ENCODE results near the gene RAB13. TPM values are rescaled to one million over a fixed set of nuclear protein-coding genes. Genes with fewer than 3 reads are reported as not detected.

RAB13 gene
- total and polyA plus RNA-seq, 2 of the 13 experiments (the other 11 are each of a cell fraction or from before 2014, with no cell fraction given): 15.9 to 24.7 TPM

- TF ChIP-seq THAP9 (CRISPR knock-in tag; IDR thresholded peaks at IDR 0.05; ENCODE audit: borderline replicate concordance) (0 out of 2 replicates have a peak, but pooled peaks have one; percentile 21), NCOA2 (CRISPR knock-in tag; IDR thresholded peaks at IDR 0.05) (peak; percentile 37; the same call in 1 of the 2 replicates), AGO1 (IDR thresholded peaks at IDR 0.05; ENCODE audit: low read depth, low read length, poor library complexity, severe bottlenecking) (peak; percentile 66), ZBTB7A (CRISPR knock-in tag; IDR thresholded peaks at IDR 0.05) (0 out of 2 replicates have a peak, but pooled peaks have one; percentile 19), ZNF205 (CRISPR knock-in tag; IDR thresholded peaks at IDR 0.05) (0 out of 2 replicates have a peak, but pooled peaks have one; percentile 42), PRPF4 (IDR thresholded peaks at IDR 0.05; ENCODE audit: low read depth, low read length, poor library complexity, severe bottlenecking) (no peak), THAP11 (CRISPR knock-in tag; IDR thresholded peaks at IDR 0.05) (peak; percentile 87), KDM2A (CRISPR knock-in tag; IDR thresholded peaks at IDR 0.05; ENCODE audit: borderline replicate concordance, low read depth) (peak; percentile 92), KLF6 (CRISPR knock-in tag; IDR thresholded peaks at IDR 0.05) (no peak), EP300 (IDR thresholded peaks at IDR 0.05; ENCODE audit: low read depth in 2 of 2, low read length in 2 of 2) (0 out of 4 replicates have a peak, but pooled peaks of 1 of the 2 experiments have one; percentile 31), EP300 (CRISPR knock-in tag; IDR thresholded peaks at IDR 0.05; ENCODE audit: borderline replicate concordance) (no peak), ARID2 (CRISPR knock-in tag; IDR thresholded peaks at IDR 0.05; ENCODE audit: borderline replicate concordance) (no peak), ZNF547 (CRISPR knock-in tag; IDR thresholded peaks at IDR 0.05) (no peak; the same call in 1 of the 2 replicates), ZNF670 (CRISPR knock-in tag; IDR thresholded peaks at IDR 0.05; ENCODE audit: borderline replicate concordance) (0 out of 2 replicates have a peak, but pooled peaks have one; percentile 51), REL (CRISPR knock-in tag; conservative IDR thresholded peaks at IDR 0.05) (0 out of 2 replicates have a peak, but pooled peaks have one; percentile 24), ZNF121 (CRISPR knock-in tag; IDR thresholded peaks at IDR 0.05) (0 out of 2 replicates have a peak, but pooled peaks have one; percentile 38), ZSCAN30 (CRISPR knock-in tag; IDR thresholded peaks at IDR 0.05) (0 out of 2 replicates have a peak, but pooled peaks have one; percentile 37), DNMT1 (CRISPR knock-in tag; IDR thresholded peaks at IDR 0.05) (0 out of 2 replicates have a peak, but pooled peaks have one; percentile 23), ATF7-NPFF (CRISPR knock-in tag; IDR thresholded peaks at IDR 0.05; ENCODE audit: low read depth) (0 out of 2 replicates have a peak, but pooled peaks have one; percentile 30), DRAP1 (CRISPR knock-in tag; IDR thresholded peaks at IDR 0.05) (0 out of 2 replicates have a peak, but pooled peaks have one; percentile 24), YEATS2 (CRISPR knock-in tag; IDR thresholded peaks at IDR 0.05; ENCODE audit: borderline replicate concordance) (0 out of 2 replicates have a peak, but pooled peaks have one; percentile 26), STAG1 (CRISPR knock-in tag; IDR thresholded peaks at IDR 0.05) (peak; percentile 59), RBAK (CRISPR knock-in tag; IDR thresholded peaks at IDR 0.05) (no peak), HOXA3 (CRISPR knock-in tag; IDR thresholded peaks at IDR 0.05) (peak; percentile 69), ZNF724P (CRISPR knock-in tag; IDR thresholded peaks at IDR 0.05; ENCODE audit: borderline replicate concordance) (0 out of 2 replicates have a peak, but pooled peaks have one; percentile 68), ZNF598 (CRISPR knock-in tag; IDR thresholded peaks at IDR 0.05; ENCODE audit: borderline replicate concordance) (no peak), ZNF136 (CRISPR knock-in tag; IDR thresholded peaks at IDR 0.05; ENCODE audit: low read depth) (0 out of 2 replicates have a peak, but pooled peaks have one; percentile 73)
These were observed 39.4 kb downstream of the RAB13 start, which contains the start of gene DENND4B (continued) for GRCh38 chr1:153946622-153947241.
